GM21576 (cell line): ENCODE results near the gene MALAT1.
A peak's percentile ranks its signal among the peaks of the same experiment; 100 is the strongest.

ENCODE experiments used
- ATAC-seq: cut with Tn5 transposase; IDR thresholded peaks from one replicate; pipeline ENCODE4 v1.9.1; 2021; ENCODE audit warnings: mild to moderate bottlenecking, moderate library complexity; ENCODE audit not compliant: unreplicated experiment

Gene MALAT1

GRCh38 chr11:65537620-65538231, 38.9 kb downstream of the MALAT1 start:
- no peak for ATAC-seq

DNA sequence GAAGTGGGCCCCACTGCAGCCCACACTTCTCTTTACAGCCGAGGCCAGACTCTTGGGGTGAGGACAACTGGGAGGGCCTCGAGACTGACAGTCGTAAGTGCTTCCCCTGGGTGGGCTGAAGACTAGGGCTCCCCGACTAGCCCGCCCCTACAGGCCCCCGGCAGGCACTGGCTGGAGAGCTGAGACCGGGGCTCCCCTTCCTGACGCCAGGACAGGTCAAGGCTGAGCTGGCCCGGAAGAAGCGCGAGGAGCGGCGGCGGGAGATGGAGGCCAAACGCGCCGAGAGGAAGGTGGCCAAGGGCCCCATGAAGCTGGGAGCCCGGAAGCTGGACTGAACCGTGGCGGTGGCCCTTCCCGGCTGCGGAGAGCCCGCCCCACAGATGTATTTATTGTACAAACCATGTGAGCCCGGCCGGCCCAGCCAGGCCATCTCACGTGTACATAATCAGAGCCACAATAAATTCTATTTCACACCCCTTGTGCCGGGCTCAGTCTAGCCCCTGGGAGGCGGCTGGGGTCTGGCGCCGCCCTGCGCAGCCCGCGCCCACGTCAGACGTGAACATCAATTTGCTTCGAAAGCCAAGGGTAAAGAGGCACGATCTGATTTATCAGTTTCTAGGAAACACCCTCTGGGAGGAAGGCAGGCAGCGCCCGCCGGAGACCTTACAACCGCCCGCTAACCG, 39.5 kb downstream of the MALAT1 start:
- no peak for ATAC-seq

- no peak for ATAC-seq
Observed at GRCh38 chr11:65538915-65539743, 40.3 kb downstream of the MALAT1 start.

GRCh38 chr11:65539744-65540289, 41.0 kb downstream of the MALAT1 start:
- peak; percentile 3 for ATAC-seq

- ATAC-seq = peak; percentile 63
Observed at GRCh38 chr11:65540290-65541092, 41.6 kb downstream of the MALAT1 start.

- no peak for ATAC-seq
Observed at GRCh38 chr11:65541093-65541982, 42.5 kb downstream of the MALAT1 start.

GRCh38 chr11:65542738-65543390, 44.0 kb downstream of the MALAT1 start:
- ATAC-seq = no peak

- no peak for ATAC-seq
Observed at GRCh38 chr11:65545853-65546216, 47.0 kb downstream of the MALAT1 start.

- ATAC-seq = peak; percentile 66
Observed at GRCh38 chr11:65546217-65546958, 47.5 kb downstream of the MALAT1 start.

DNA sequence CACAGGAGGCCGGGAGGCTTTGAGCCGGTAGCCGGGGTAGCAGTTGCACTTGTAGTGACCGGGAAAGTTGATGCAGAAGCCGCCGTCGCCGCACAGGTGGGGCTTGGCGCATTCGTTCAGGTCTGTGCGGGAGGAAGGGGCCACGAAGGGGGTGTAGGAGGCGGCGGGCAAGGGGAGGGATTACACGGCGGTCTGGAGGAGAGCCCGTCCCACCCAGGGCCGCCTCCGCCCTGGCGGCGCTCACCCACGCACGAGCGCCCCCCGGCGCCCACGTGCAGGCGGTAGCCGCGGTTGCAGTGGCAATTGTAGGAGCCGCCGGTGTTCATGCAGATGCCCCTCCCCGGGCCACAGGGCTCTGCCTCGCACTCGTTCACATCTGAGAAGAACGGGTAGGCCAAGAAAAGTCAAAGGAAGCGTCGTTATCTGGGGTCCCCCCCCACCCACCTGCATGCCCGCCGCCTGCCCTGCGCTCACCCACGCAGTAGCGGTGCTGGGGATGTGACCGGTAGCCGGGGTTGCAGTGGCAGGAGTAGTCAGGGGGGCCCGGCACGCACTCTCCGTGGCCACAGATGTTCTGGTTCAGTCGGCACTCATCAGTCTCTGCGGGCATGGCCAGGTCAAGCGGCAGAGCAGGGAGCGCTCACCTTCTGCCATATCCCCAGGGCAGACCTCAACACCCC, 48.7 kb downstream of the MALAT1 start:
- ATAC-seq = no peak

GRCh38 chr11:65548395-65548794, 49.5 kb downstream of the MALAT1 start:
- no peak for ATAC-seq

DNA sequence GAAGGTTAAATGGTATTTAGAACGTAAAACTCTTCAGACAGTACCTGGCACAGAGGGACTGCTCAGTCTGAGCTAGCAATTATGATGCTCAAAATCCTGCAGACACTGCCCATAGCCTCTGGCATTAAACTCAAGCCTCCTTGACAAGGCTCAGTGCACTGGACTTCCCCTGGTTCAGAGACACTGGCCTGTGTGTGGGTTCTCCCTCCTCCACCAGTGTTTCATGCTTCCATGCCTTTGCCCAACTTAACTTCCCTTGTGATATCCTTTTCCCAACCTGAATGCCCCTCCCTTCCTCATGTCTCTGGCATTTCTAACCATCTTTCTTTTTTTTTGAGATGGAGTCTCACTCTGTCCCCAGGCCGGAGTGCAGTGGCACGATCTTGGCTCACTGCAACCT, 50.3 kb downstream of the MALAT1 start:
- ATAC-seq = no peak

DNA sequence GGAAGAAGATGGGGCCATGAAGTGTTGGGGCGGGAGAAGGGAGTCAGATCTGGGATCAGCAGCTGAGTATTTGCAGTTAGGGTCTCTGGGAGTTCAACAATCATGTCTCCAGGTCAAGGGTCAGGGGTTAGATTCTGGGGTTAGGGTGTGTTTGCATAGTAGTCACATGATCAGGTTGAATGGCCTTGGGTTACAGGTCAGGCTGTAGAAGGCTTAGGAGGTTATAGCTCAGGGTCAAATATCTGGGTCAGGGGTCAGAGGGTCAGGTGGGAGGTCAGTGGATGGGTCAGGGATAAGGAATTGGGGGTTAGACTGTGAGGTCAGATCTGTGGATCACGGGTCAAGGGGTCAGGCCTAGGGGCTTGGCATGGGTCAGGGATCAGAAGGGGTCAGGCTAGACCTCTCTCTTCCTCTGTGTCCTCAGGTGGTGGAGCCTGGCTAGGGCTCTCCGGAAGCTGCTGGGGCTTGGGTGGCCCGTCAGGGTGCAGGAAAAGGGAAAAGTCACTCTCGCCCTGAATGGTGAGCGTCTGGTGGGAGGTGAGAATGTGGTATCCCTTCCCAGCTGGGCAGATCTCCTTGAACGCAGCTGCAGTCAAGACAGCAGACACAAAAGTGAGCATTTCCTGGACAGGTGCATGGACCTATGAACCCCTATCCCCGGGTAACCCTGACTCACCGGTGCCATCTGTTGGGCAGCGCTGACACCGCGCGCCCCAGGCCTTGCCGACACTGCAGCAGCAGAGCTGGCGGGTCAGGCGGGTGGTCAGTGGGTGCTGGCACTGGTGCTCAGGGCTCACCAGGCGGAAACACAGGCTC, 52.9 kb downstream of the MALAT1 start:
- no peak for ATAC-seq

DNA sequence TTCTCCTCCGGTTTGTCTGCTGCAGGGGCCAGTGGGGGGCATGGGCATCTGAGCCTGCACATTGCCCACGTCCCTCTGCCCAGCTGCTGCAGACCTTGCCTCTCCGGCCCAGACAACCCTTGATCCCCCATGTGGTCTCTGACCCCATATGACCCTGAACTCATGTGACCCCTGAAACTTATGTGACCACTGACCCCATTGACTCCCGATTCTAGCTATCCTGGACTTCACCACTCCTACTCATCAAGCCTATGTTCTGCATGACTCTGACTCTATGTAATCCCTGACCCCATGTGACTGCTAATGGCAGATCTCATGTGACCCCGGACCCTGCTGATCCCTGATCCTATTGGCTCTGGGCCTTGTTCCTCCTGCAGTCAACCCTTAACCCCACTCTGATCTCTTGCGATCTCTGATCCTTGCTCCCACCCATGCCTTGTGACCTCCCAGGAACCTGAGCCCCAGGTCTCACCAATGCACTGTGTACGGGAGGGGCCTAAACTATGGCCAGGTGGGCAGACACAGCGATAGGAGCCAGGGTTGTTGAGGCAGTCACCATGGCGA, 53.6 kb downstream of the MALAT1 start:
- no peak for ATAC-seq

DNA sequence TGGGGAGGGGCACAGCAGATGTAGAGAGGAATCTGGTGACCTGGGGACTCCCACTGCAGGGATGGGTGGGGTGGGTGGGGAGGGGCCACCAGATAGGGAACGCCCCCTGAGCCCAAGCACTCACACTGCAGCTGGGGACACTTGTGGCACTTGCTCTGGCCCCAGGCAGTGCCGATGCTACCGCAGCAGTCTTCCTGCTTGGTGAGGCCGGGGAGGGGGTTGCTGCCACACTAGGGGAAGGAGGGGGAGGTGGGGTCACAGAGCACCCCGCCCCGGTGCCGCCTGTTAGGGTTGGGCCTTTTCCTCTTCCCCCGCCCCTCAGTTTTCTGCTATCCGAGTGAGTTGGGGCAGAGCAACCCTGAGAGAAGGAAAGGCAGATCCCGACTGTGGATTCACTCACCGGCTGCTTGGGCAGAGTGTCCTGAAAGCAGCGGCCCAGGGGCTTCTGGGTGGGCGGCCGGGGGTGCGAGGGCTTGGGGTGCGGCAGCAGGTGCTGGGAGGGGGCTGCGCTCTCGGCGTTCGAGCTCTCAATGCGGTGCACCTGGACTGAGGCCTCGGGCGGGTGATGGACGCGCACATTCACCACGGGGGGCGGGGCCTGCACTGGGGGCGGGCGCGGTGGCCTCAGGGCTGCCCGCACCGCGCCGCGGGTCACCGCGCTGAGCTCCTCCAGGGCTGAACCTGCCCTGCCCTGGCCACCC, 54.6 kb downstream of the MALAT1 start:
- no peak for ATAC-seq

GRCh38 chr11:65554057-65554818, 55.4 kb downstream of the MALAT1 start:
- no peak for ATAC-seq
